Activated naive CD8-positive, alpha-beta T cell treated with anti-CD3 and anti-CD28 coated beads, Interleukin-2, amount 50 U/mL, for 24 hours (primary cell): ENCODE results near the gene TMEM174.
"Not testable (repeated sequence)": the region's sequence is repeated elsewhere in the genome, so short reads cannot be mapped to it uniquely, and the experiment has no call there.

Source experiments
- ATAC-seq: fragments of 150-1000 bp; cut with Tn5 transposase; one replicate; pipeline ENCODE4 v1.10.0; 2021
- DNase-seq: peaks from one replicate; pipeline ENCODE4 v3.0.0; 2021
- H3K27ac Mint-ChIP-seq: one replicate; pipeline ENCODE4 v1.8.0; 2021; ENCODE audit warnings: mild to moderate bottlenecking, mixed read lengths
- H3K27me3 Mint-ChIP-seq: one replicate; pipeline ENCODE4 v1.8.0; 2021; ENCODE audit warnings: mixed read lengths
- H3K36me3 Mint-ChIP-seq: one replicate; pipeline ENCODE4 v1.8.0; 2021; ENCODE audit warnings: low read depth, mixed read lengths
- H3K4me1 Mint-ChIP-seq: one replicate; pipeline ENCODE4 v1.8.0; 2021; ENCODE audit warnings: mixed read lengths
- H3K4me3 Mint-ChIP-seq: one replicate; pipeline ENCODE4 v1.8.0; 2021; ENCODE audit warnings: mild to moderate bottlenecking, moderate library complexity, mixed read lengths
- H3K9me3 Mint-ChIP-seq: one replicate; pipeline ENCODE4 v1.8.0; 2021; ENCODE audit warnings: mixed read lengths

Gene TMEM174

GRCh38 chr5:73215891-73216610, 43.1 kb downstream of the TMEM174 start:
- peak overlapping the region; percentile 17 for H3K4me3 Mint-ChIP-seq
- no peaks in the 10 kb centered on the region for H3K36me3 Mint-ChIP-seq
- peaks cover 80% of the 10 kb centered on the region for H3K27me3 Mint-ChIP-seq
- peaks cover 10% of the 10 kb centered on the region for H3K4me1 Mint-ChIP-seq
- H3K27ac Mint-ChIP-seq = no peak overlapping the region
- DNase-seq (peak; percentile 74), ATAC-seq (peak; percentile 86)
- H3K9me3 Mint-ChIP-seq = no peaks in the 10 kb centered on the region

- H3K36me3 Mint-ChIP-seq = no peaks in the 10 kb centered on the region
- no peak overlapping the region for H3K27ac Mint-ChIP-seq
- H3K27me3 Mint-ChIP-seq = peaks cover 79% of the 10 kb centered on the region
- DNase-seq (no peak), ATAC-seq (no peak)
- no peak overlapping the region for H3K4me3 Mint-ChIP-seq
- H3K4me1 Mint-ChIP-seq = peaks cover 7% of the 10 kb centered on the region
- H3K9me3 Mint-ChIP-seq = no peaks in the 10 kb centered on the region
Observed at GRCh38 chr5:73218552-73219171, 45.7 kb downstream of the TMEM174 start.

GRCh38 chr5:73219336-73219735, 46.3 kb downstream of the TMEM174 start:
- H3K36me3 Mint-ChIP-seq, H3K9me3 Mint-ChIP-seq, H3K27ac Mint-ChIP-seq, DNase-seq, ATAC-seq, H3K4me1 Mint-ChIP-seq, H3K4me3 Mint-ChIP-seq: not testable (repeated sequence)
- peaks cover 78% of the 10 kb centered on the region for H3K27me3 Mint-ChIP-seq

- ATAC-seq (no peak), DNase-seq (no peak)
- Mint-ChIP-seq H3K27me3 (peaks cover 73% of the 10 kb centered on the region), H3K4me1 (no peaks in the 10 kb centered on the region), H3K9me3 (no peaks in the 10 kb centered on the region), H3K4me3 (no peak overlapping the region), H3K27ac (no peak overlapping the region), H3K36me3 (no peaks in the 10 kb centered on the region)
Observed at GRCh38 chr5:73221161-73221560, 48.2 kb downstream of the TMEM174 start.

GRCh38 chr5:73221726-73222125, 48.7 kb downstream of the TMEM174 start:
- no peak for DNase-seq
- H3K9me3 Mint-ChIP-seq = no peaks in the 10 kb centered on the region
- ATAC-seq = no peak
- peaks cover 74% of the 10 kb centered on the region for H3K27me3 Mint-ChIP-seq
- no peak overlapping the region for H3K27ac Mint-ChIP-seq
- H3K4me3 Mint-ChIP-seq = no peak overlapping the region
- no peaks in the 10 kb centered on the region for H3K36me3 Mint-ChIP-seq
- no peaks in the 10 kb centered on the region for H3K4me1 Mint-ChIP-seq

GRCh38 chr5:73222173-73222572, 49.2 kb downstream of the TMEM174 start:
- ATAC-seq (no peak), DNase-seq (no peak)
- Mint-ChIP-seq H3K9me3 (no peaks in the 10 kb centered on the region), H3K36me3 (no peaks in the 10 kb centered on the region), H3K4me3 (no peak overlapping the region), H3K27me3 (peaks cover 75% of the 10 kb centered on the region), H3K4me1 (no peaks in the 10 kb centered on the region), H3K27ac (no peak overlapping the region)
